Panc1 (cell line): ENCODE data around the gene CSNK1G1. TPM values are rescaled to one million over a fixed set of nuclear protein-coding genes. Genes with fewer than 3 reads are reported as not detected.
"Not testable (repeated sequence)": the region's sequence is repeated elsewhere in the genome, so short reads cannot be mapped to it uniquely, and the experiment has no call there.

Experiments used
- ATAC-seq: fragments of 200-7000 bp; cut with Tn5 transposase; 2 replicates; pipeline ENCODE4 v1.9.1; 2020; ENCODE audit warnings: mild to moderate bottlenecking, moderate library complexity
- BruUV-seq: library from RNA; stranded (reverse); fragments of 400-500 nt; replicated peaks from 2 replicates; lab custom pipeline; 2021; lab: Mats Ljungman, UMichigan
- CTCF ChIA-PET: fragments of 300-600 bp; sonication (Branson Sonifier 250); formaldehyde crosslinking; loops from one replicate; lab custom pipeline; 2022; ENCODE audit warnings: antibody characterized with exemption; lab: Charles Lee
- POLR2A ChIA-PET: fragments of 300-600 bp; sonication (Branson Sonifier 250); formaldehyde crosslinking; loops from one replicate; lab custom pipeline; 2022; ENCODE audit warnings: antibody characterized with exemption; lab: Charles Lee
- DNase-seq: peaks from one replicate; pipeline ENCODE4 v3.0.0-alpha.2; 2010; ENCODE audit warnings: low read depth, low spot score
- H3K27ac ChIP-seq: 2 replicates; pipeline ENCODE4 v1.5.1; 2011; ENCODE audit warnings: mild to moderate bottlenecking, low read length, inconsistent platforms
- H3K27me3 ChIP-seq: fragments of 200-500 bp; sonication (Bioruptor generic); 2 replicates; pipeline ENCODE4 v1.6.0; 2014; ENCODE audit warnings: low read length, inconsistent platforms; ENCODE audit not compliant: control insufficient read depth, insufficient read depth
- H3K36me3 ChIP-seq: fragments of 200-500 bp; sonication (Bioruptor generic); 2 replicates; pipeline ENCODE4 v1.5.1; 2014; ENCODE audit warnings: inconsistent platforms, mild to moderate bottlenecking, low read length, moderate library complexity; ENCODE audit not compliant: control insufficient read depth, insufficient read depth
- H3K4me1 ChIP-seq: 2 replicates; pipeline ENCODE4 v1.5.1; 2011; ENCODE audit warnings: inconsistent platforms, mild to moderate bottlenecking, low read length, moderate library complexity; ENCODE audit not compliant: control insufficient read depth, insufficient read depth
- H3K4me3 ChIP-seq, 2 experiments: 2 replicates each; pipeline ENCODE4 v1.5.1; 2011 to 2012; ENCODE audit warnings: low read depth in 2 of 2, low read length in 2 of 2, mild to moderate bottlenecking in 2 of 2, inconsistent platforms in 1 of 2, moderate library complexity in 1 of 2
- H3K9me3 ChIP-seq: fragments of 200-500 bp; sonication (Bioruptor generic); 2 replicates; pipeline ENCODE4 v1.5.1; 2014; ENCODE audit warnings: low read depth, mild to moderate bottlenecking, inconsistent platforms, low read length, moderate library complexity; ENCODE audit not compliant: control insufficient read depth, insufficient read depth
- CTCF ChIP-seq: fragments of 450-650 bp; IDR thresholded peaks from 2 replicates; pipeline ENCODE4 v1.5.1; 2017; ENCODE audit warnings: mild to moderate bottlenecking
- POLR2AphosphoS5 ChIP-seq: IDR thresholded peaks from 2 replicates; pipeline ENCODE4 v1.6.1; 2012; ENCODE audit warnings: mild to moderate bottlenecking, low read depth, low read length, moderate library complexity
- SIN3A ChIP-seq: IDR thresholded peaks from 2 replicates; pipeline ENCODE4 v1.6.1; 2012; ENCODE audit warnings: low read depth, mild to moderate bottlenecking, low read length, moderate library complexity, borderline replicate concordance; ENCODE audit not compliant: insufficient read depth
- TCF7L2 ChIP-seq: IDR thresholded peaks from 2 replicates; pipeline ENCODE4 v1.6.1; 2011; ENCODE audit warnings: mild to moderate bottlenecking, low read depth, low read length, inconsistent platforms
- in situ Hi-C: cut with HindIII; loops from 2 replicates; pipeline ENCODE4 v1.10.0; 2016; ENCODE audit warnings: low sequenced_read_pairs, low pct_unique_long_range_greater_than_20kb
- intact Hi-C: fragments of 100-400 bp; cut with micrococcal nuclease; formaldehyde crosslinking; loops from one replicate; pipeline ENCODE4 v1.10.0; 2022; ENCODE audit not compliant: unreplicated experiment
- total RNA-seq: library from RNA; stranded (reverse); gene quantifications from one replicate; pipeline ENCODE4 v1.2.1, GENCODE V29; 2021; ENCODE audit not compliant: unreplicated experiment
- TF ChIP-seq, protein P1 (sequence below), 2 experiments: IDR thresholded peaks; 2 replicates each; pipeline ENCODE4 v1.6.1; 2011 to 2012; ENCODE audit warnings: low read depth in 2 of 2, control low read depth in 1 of 2, low read length in 1 of 2, mild to moderate bottlenecking in 1 of 2, moderate library complexity in 1 of 2; ENCODE audit not compliant: insufficient read depth in 1 of 2

The CSNK1G1 gene
- total RNA-seq, 1 experiment from 2014 or later: 22.8 TPM

DNA sequence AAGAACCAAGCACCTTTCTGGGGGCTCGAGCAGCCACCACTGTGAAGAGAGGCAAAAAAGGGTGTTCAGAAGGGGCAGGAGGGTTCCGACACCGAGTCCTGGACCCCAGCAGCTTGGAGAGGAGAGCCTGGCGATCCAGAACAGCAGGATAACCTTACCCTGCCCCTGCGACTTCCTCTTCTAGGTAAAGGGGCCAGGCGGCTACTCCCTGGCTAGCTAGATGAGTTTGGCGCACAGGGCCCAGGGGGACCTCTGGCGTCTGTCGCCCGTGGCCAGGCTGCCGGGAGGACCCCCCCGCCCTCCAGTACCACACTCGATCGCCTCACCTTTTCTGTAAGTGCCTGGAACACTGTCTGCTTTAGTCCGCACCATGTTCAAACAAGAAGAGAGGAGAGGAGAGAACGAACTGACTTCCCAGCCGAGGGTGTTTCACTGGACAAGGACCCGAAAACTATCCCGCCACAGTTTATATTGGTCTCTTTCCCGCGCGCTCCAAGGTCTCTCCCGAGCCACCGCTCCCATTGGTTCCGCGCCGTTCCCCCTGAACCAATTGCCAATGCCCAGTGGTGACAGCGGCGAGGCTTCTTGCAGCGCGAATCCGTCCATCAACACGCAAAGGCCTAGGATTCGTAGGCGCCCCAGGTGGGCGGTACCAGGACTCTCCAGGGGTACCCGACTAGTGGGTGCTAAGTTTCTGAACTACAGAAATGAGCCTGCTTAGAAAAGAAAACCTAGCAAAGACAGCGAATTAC lies 25.2 kb upstream of the CSNK1G1 start, which contains the start of gene PCLAF:
TSS of gene PCLAF (minus strand) at position 442 of the 752 bp plus-strand sequence. CDS start at position 372, 70 bp downstream.
- TSS peak; percentile 91 for BruUV-seq
- Histone ChIP-seq H3K9me3 (no peaks in the 10 kb centered on the region), H3K4me3 (peak within 1 kb of the TSS; percentile 68 to 85), H3K36me3 (peaks cover 4% of the 10 kb centered on the region; the same call in 1 of the 2 replicates), H3K4me1 (peaks cover 11% of the 10 kb centered on the region), H3K27me3 (no peaks in the 10 kb centered on the region), H3K27ac (peak within 1 kb of the TSS; percentile 91)
- DNase-seq (peak; percentile 83), ATAC-seq (peak; percentile 98)
- TF ChIP-seq POLR2AphosphoS5: peak; percentile 97
- TF ChIP-seq, protein P1, sequence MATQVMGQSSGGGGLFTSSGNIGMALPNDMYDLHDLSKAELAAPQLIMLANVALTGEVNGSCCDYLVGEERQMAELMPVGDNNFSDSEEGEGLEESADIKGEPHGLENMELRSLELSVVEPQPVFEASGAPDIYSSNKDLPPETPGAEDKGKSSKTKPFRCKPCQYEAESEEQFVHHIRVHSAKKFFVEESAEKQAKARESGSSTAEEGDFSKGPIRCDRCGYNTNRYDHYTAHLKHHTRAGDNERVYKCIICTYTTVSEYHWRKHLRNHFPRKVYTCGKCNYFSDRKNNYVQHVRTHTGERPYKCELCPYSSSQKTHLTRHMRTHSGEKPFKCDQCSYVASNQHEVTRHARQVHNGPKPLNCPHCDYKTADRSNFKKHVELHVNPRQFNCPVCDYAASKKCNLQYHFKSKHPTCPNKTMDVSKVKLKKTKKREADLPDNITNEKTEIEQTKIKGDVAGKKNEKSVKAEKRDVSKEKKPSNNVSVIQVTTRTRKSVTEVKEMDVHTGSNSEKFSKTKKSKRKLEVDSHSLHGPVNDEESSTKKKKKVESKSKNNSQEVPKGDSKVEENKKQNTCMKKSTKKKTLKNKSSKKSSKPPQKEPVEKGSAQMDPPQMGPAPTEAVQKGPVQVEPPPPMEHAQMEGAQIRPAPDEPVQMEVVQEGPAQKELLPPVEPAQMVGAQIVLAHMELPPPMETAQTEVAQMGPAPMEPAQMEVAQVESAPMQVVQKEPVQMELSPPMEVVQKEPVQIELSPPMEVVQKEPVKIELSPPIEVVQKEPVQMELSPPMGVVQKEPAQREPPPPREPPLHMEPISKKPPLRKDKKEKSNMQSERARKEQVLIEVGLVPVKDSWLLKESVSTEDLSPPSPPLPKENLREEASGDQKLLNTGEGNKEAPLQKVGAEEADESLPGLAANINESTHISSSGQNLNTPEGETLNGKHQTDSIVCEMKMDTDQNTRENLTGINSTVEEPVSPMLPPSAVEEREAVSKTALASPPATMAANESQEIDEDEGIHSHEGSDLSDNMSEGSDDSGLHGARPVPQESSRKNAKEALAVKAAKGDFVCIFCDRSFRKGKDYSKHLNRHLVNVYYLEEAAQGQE (IDR thresholded peaks at IDR 0.05; ENCODE audit: insufficient read depth in 1 of 2, low read depth in 2 of 2, low read length in 1 of 2): no peak
- TF ChIP-seq CTCF: no peak
- no peak for TF ChIP-seq TCF7L2
- TF ChIP-seq SIN3A: peak; percentile 87
- in situ Hi-C loops: no loop called here
- CTCF ChIA-PET: no interaction called here
- POLR2A ChIA-PET: interaction anchor here (0.5 kb wide), 1 partner anchor 12 kb away, joined by 9 read pairs; no protein-coding TSS in a partner anchor
- intact Hi-C loops: no loop called here

DNA sequence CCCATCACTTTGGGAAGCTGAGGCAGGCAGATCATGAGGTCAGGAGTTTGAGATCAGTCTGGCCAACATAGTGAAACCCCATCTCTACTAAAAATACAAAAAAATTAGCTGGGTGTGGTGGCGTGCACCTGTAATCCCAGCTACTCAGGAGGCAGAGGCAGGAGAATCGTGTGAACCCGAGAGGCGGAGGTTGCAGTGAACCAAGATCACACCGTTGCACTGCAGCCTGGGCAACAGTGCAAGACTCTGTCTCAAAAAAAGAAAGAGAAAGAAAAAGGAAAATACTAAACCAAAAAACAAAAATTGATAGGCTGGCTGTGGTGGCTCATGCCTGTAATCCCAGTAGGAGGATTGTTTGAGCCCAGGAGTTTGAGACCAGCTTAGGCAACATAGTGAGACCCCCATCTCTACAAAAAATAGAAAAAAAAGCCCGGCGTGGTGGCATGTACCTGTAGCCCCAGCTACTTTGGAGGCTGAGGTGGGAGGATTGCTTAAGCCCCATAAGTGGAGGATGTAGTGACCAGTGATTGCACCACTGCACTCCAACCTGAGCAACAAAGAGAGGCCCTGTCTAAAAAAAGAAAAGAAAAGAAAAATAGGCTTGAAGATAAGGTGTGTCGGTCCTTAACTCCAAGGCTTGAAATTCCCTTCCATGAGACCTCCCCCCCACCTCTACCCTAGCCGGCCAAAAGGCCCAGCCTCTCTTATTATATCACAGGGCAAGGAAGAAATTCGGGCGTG lies 24.3 kb upstream of the CSNK1G1 start:
- CTCF ChIA-PET, intact Hi-C loops, ATAC-seq, H3K9me3 ChIP-seq, POLR2A ChIA-PET, in situ Hi-C loops, H3K36me3 ChIP-seq, BruUV-seq, H3K27me3 ChIP-seq, DNase-seq: not testable (repeated sequence)
- H3K27ac ChIP-seq: peak overlapping the region; percentile 91
- peak overlapping the region; percentile 68 to 85 for H3K4me3 ChIP-seq
- peaks cover 11% of the 10 kb centered on the region for H3K4me1 ChIP-seq
